ENCODE measurements around the gene WLS.
"Not testable (repeated sequence)": the region's sequence is repeated elsewhere in the genome, so short reads cannot be mapped to it uniquely, and the experiment has no call there.

Gene WLS

DNA sequence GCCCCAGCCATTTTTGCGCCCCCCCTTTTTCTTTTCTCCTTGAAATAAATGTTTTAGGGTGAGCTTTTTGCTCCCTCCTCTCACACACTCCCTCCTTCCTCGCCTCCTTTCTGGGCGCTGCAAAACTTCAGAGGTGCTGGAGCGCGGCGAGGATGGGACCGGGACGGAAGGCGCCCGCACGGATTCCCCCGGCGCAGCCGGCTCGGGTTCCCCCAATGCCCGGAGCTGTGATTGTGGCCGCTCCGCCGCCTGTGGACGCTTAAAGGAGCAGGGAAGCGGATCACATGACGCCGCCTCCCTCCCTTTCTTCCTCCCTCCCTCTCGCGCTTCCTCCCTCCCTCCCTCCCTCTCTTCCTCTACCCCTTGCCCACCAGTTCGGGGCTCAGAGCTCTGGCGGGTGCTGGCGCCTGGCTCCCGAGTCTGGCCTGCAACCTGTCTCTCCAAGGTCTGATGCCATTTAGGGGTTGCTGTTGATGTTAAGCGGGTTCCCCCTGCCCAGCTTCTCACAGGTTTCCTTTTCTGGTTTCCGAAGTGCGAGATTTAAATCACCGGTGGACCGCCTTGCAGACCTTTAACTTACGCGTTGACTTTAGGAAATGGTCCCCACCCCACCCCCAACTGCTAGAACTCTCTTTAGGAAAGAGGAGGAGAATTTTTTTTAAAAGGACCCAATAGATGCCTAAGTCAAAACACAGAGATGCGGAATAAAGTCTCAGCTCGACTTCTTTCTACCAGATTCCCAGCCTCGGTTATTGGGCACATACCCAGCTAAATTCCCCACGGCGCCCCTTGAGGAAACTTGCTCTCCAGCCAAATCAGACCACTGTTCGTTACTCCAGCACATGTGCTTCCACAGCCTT is at the start of gene WLS:
Gene WLS (minus strand): TSS at position 235 of the 860 bp plus-strand sequence. CDS start 224 bp downstream, at position 11.
- DNase-seq: no peak

- DNase-seq: no peak
These were observed 48.0 kb upstream of the WLS start for GRCh38 chr1:68280286-68280685.

DNA sequence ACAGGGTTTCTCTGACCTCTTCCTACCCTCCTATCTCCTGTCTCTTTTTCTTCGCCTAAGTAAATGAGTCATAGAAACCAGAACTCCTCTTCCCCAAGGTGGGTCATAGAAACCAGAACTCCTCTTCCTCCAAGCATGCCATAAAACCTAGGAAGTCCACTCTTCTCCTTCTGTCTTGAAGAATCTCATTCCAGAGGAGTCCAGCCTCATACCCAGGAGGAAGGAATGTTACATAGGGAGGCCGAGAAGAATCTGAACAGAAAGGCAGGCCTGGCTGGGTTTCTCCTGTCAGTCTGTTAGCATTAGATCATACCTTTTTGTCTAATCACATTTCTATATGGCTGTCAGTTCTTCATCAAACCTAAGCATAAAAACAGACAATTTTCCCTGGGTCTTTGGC is 47.5 kb upstream of the WLS start:
- no peak for DNase-seq

DNA sequence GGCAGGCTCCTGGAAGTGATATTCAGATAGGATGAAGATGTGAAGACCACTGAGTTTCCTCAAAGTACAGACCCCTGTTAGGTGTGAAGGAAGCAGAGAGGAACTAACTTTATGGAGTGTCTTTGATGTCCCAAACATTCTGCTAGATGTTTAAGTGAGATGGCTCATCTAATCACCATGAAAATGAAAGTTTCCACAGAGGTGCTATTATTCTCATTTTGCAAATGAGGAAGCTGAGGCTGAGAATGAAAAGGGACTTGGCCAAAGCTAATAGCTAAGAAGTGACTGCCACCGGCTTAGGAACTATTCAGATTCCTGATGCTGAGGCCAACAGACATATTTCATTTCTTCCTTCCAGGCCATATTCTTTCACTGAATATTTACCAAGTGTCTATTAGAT is 45.9 kb upstream of the WLS start:
- DNase-seq: no peak

DNA sequence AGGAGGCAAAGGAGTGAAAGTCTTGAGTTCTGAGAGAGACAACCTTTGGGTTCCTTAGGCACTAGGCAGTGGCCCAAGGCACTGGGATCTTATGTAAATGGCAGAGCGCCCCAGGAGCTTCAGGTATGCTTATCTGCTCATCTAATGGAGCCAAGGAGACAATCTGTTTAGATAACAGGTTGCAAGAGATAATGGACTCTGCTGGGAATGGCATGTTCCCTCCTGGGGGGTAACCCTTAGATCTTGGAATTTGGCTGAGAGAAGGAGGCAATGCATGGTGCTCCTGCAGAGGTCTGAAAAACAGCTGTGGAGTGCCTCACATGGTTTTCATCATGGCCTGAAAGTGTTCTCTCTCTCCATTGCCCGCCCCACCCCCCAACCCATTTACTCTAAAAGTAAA is 44.1 kb upstream of the WLS start:
- DNase-seq: no peak

DNA sequence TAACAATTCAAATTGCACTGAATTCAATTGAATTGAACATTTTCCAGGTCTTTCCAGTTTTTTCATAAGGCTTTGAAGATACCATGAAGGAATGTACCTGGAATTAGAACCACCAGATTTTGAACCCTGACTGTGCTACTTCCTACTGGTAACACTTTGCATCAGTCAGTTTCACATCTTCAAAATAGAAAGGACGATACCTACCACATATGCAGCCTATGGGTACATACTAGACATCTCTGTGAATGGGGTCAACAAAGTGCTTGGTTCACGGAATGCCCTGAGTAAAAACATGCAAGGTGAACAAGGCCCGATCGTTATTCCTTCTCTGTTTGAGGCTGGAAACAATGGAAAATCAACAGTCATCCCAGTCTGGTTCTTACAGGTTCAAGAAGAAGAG is 41.2 kb upstream of the WLS start:
- no peak for DNase-seq

- DNase-seq: no peak
These were observed 39.3 kb upstream of the WLS start for GRCh38 chr1:68271596-68271995.

DNA sequence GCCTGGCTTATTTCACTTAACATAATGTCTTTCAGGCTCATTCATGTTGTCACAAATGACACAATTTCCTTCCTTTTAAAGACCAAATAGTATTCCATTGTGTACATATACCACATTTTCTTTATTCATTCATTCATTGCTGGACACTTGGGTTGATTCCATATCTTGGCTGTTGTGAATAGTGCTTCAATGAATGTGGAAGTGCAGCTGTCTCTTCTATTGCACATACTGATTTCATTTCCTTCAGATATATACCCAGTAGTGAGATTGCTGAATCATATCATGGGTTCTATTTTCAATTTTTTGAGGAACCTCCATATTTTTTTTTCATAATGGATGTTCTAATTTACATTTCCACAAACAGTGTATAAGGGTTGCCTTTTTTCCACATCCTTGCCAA is 38.6 kb upstream of the WLS start:
- no peak for DNase-seq

DNA sequence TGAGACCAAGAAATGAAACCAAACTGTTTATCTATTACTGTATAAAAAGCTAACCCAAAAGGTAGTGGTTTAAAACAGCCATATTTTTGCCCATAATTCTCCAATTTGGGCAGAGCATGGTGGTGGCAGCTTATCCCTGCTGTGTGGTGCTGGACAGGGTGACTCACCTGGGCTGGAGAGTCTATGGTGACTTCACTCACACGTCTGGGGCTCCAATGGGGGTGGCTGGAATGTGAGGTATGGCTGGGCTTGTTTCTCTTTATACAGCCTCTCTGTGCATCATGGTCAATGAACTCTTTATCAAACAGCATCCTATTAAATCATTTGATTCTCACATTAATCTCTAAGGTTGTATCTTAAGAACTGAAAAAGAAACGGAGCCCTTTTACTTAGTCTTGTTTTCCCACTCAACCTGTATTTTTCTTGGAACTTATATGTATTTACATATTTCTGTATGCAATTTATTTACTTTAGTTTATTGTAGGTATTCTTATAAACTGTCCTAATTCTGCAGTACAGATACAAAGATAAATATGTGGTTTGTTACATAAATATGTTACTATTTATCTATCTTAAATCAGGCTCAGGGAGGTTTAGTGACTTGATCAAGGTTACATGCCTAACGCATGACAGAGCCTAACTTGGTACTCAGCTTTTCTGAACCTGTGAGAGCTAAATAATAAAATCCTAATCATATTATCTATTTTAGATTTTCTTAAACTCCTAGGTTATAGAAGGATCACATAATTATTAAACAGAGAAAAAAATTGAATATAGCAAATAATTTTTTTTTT is 37.5 kb upstream of the WLS start:
- DNase-seq: no peak

- DNase-seq: no peak
These were observed 36.7 kb upstream of the WLS start for GRCh38 chr1:68268896-68269483.

DNA sequence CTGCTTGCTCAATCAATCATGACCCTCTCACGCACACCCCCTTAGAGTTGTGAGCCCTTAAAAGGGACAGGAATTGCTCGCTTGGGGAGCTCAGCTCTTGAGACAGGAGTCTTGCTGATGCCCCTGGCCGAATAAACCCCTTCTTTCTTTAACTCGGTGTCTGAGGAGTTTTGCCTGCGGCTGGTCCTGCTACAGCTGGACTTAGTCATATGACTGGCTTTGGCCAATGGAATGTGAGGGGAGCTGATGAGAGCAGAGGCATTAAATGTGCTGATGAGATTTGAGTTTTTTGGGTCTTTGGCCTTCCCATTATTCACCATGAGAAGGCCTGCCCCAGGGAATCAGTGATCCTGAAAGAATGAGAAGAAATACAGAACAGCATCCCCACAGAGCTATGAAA is 24.5 kb upstream of the WLS start:
- DNase-seq: not testable (repeated sequence)

- no peak for DNase-seq
These were observed 23.0 kb upstream of the WLS start for GRCh38 chr1:68255301-68255700.

DNA sequence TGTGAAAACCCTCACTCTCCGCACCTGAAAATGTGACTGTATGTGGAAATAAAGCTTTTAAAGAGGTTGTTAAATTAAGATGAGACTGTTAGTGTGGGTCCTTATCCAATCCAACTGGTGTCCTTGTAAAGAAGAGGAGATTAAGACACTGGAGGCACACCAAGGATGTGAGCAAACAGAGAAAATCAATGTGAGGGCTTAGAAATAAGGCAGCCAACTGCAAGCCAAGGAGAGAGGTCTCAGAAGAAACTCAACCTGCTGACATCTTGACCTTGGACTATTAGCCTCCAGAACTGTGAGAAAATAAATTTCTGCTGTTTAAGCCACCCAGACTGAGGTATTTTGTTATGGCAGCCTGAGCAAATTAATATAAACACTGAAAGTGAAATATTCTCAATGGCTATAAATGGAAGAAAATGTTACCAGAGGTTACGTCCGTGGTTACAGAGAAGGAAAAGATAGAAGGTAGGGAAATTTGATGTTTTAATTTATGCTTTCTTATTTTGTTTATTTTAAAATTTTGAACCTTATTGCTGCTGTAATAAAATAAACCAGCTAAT is 22.4 kb upstream of the WLS start:
- no peak for DNase-seq

GRCh38 chr1:68237040-68237439 is 4.7 kb upstream of the WLS start:
- no peak for DNase-seq

- no peak for DNase-seq
These were observed 1.8 kb upstream of the WLS start for GRCh38 chr1:68234094-68234493.

- DNase-seq: no peak
These were observed 879 bp upstream of the WLS start for GRCh38 chr1:68233202-68233601.

GRCh38 chr1:68231627-68232288 is 565 bp downstream of the WLS start:
- DNase-seq: no peak

DNA sequence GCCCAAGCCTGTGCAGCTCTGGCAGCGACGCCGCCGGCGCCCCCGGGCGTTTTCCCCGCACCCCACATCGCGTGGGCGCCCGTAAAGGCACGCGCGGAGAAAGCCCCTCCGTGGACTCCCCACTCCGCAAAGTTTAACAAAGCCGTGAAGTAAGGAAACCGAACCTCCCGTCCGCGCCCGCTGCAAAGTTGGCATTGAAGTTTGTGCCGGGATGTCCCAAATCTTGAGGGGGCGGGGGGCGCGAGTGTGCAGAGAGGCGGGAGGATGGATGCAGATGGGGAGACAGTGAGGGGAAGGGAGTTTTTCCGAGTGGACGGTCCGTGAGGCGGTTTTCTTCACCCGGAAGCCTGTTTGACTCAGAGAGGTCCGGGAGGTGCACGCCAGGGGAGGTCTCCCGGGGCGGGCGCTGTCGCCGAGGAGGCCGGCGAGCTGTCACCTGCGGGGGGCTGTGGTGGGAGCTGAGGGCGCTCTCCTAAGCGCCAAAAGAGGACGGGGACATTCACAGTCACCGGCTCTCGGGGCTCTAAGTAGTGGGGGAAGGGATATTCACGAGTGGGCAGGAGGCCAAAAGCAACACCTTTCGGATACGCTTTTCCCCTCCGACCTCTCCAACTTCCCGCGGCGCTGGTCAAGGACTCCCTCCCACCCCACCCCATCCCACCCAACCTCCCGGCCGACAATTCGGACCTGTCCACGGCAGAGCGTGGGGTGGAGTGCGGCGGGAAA is 1.3 kb downstream of the WLS start:
- DNase-seq: no peak

DNA sequence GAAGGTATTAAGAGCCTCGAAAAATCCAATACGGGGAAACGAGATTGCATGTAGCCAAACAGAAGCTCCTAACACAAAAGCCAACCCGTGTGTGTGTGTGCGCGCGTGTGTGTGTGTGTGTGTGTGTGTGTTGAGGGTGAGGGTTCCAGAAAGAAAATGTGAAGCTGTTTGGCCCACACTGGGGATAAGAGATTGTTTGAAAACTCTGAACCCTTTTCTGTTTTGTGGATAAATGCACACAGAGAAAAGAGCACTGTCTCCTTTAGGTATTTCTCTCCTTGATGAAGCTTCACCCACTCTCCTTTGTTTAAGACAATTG is 1.9 kb downstream of the WLS start:
- no peak for DNase-seq

- no peak for DNase-seq
These were observed 2.5 kb downstream of the WLS start for GRCh38 chr1:68229650-68230483.

- DNase-seq: no peak
These were observed 3.5 kb downstream of the WLS start for GRCh38 chr1:68228851-68229250.
